SIG-M5 treated with dmso at 0.1 percent for 504 hours (cell line): ENCODE results near the gene SREBF2.

ENCODE experiments used
- DNase-seq: peaks from one replicate; lab custom pipeline; 2025; ENCODE audit not compliant: unreplicated experiment; lab: John Stamatoyannopoulos, UW

The SREBF2 gene

DNA sequence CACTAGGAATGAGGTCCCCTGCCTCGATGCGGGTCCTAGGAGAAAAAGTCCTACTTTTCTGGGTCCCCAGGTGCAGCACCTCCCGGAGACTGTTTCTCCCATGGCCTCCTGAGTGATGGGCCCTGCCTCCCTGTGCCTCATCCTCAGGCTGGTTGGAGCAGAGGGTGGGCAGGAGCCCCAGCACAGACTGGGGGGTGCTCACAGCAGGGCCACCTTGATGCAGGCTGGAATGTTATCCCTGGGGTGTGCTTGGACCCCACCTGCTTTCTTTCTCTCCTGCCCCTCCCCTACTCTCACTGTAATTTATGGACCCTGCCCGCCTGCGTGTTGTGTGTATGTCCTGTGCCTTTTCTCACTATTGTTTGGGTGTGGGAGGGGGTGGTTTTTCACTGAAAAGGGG, 73.9 kb downstream of the SREBF2 start:
- no peak for DNase-seq

- no peak for DNase-seq
Measured at GRCh38 chr22:41907436-41908401, 74.8 kb downstream of the SREBF2 start.

DNA sequence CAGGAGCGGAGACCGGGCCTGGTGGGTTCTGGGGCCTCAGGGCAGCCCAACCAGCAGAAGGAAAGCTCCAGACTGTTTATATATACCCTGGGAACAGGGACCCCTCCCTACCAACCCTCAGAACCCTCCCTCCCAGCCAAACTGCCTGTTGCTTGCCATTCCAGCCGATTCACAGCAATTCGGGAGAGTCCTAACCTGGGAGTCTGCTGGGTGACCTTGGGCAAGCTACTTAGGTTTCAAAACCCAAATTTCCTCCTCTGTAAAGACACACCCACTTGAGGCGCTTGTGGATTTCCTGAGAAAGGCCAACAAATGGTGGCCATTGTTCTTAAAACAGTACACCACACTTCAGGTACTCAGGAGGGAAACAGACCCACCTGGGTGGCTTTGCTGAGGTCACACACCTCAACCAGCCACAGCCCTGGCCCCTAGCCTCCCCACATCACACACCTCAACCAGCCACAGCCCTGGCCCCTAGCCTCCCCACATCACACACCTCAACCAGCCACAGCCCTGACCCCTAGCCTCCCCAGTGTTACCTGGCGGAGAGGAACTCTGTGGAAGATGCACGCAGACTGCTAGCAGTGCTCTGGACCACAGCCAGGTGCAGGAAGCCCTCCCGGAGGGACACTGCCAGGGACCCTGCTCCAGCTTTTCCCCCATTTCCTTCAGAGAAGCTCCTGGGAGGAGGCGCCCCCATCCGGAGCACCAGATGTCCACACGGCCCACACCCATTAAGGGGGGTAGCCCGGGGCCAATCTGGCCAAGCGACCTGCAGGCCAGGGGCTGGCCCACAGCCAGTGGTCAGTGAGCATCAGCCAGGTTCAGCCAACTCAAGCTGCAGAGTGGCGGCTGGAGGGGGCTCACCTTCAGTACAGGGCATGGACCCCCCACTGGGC, 75.8 kb downstream of the SREBF2 start:
- no peak for DNase-seq

DNA sequence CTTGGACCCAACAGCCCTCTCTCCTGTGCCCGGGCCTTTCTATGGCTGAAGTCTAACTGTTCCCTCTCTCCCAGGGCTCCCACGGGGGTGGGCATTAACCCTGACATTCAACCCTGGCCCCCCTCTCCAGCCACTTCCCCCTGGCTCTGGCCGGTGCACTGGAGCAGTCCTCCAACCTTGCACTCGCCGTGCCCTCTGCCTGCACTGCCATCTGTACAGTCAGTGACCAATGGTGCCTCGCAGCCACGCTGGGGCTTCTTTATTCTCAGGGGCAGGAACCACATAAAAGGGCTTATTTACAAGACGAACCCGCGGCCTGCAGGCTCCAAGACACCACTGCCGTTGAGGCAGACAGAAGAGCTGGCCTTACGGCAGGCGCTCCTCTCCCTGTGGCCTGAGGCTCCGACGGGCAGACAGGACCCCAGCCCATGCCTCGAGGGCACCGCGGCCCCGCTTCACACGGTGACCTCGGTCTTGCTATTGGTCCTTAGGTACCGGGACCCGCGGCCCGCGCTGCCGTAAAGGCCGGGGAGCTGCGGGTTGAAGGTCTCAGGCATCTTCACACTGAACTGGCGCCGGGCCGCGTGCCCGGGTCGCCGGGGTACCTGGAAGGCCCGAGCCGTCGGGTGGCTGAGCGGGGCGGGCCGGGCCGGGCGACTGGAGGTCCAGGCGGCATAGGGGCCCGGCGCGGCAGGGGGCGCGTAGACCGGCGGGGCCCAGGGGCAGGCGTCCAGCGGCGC, 76.6 kb downstream of the SREBF2 start:
- no peak for DNase-seq

- DNase-seq, result no peak
Measured at GRCh38 chr22:41910050-41911000, 77.4 kb downstream of the SREBF2 start.

DNA sequence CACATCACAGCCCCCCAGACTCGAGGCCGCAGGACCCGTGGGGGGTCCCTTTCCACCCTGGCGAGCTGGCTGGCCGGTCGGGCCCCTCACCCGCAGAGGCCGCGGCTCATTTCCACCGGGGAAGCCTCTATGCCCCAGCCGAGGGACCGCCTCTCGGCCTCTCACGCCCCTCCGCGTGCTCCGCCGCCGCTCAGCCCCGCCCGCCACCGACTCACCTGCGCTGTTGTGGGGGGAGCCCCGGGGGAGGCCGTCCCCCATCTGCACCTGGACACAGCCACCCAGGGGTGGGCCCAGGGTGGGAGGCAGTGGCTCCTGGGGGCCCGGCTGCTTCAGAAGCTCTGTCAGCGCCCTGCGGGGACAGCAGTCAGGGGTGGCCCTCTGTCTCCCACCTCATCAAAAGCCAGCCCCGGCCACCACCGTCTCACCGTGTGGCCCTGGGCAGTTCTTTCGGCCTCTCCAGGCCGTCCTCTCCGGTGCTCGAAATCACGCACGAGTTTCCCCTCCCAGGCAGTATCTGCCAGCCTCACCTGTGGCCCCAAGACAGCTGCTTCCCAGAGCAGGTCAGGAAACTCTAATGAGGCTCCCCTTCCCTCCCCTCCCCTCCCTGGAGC, 78.2 kb downstream of the SREBF2 start:
- DNase-seq, result no peak

GRCh38 chr22:41912338-41913039, 79.6 kb downstream of the SREBF2 start:
- no peak for DNase-seq

DNA sequence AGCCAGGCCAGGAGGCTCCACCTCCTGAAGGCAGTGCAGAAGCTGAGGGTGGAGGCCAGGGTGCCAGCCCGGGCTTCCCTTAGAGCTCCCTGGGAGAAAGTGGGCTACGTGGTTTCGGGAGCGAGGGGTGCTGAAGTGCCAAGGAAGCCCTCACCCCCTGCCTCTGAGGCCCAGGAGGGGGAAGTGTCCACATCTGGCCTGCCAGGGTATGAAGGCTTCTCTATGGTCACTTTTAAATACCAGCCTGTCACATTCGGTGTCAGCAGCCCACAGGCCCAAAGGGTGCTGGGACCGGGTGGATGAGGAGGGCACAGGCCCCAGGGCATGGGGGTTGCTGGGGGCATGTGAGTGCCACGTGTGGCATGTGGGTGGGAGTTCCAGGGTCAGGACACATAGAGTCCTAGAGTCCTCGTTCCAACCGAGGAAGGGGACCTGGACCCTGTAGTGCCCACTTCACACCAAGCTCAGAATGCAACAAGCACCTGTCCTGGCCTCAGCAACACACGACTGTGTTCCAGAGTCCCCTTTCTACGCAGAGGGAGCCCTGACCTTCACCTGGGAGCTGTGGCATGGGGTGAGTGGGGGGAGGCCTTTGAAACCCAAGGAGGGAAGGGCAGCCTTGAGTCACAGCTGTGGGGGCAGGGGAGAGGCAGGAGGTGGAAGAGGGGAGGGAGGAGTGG, 80.3 kb downstream of the SREBF2 start:
- DNase-seq, result no peak

DNA sequence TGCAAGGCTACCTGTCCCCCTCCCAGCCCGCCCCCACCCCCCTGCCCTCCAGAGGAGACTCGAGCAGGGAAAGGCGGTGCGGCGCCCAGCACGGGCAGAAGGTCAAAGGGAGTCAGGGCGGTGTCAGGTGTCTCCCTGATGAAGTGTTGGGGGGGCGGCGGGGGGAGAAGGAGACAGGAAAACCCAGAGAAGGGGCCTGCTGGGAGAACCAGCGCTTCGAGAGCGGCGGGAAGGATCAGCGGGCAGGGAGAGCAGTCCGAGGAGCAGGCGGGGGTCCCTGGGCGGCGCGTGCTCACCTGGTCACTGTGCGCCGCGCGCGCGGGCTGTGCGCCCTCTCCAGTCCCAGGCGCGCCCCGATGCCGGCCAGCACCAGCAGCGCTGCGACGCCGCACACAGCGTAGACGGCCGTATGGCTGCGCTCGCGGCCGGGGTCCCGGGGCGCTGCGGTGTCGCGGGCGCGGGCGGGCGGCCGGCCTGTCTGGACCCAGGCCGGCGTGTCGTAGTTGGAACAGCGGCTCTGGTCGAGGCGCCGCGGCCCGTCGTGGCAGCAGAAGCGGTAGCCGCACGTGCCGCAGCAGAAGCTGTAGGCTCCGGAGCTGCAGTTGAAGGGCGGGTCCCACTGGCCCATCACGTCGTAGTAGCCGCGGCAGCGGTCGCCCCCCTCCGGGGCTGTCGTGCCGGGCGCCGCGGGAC, 81.1 kb downstream of the SREBF2 start:
- no peak for DNase-seq

- DNase-seq, result no peak
Measured at GRCh38 chr22:41914611-41915034, 81.7 kb downstream of the SREBF2 start.

- no peak for DNase-seq
Measured at GRCh38 chr22:41915035-41915785, 82.3 kb downstream of the SREBF2 start, which contains the start of gene SHISA8. SHISA8 (minus strand) TSS chr22:41915074; CDS start chr22:41914667, 407 bp downstream.

DNA sequence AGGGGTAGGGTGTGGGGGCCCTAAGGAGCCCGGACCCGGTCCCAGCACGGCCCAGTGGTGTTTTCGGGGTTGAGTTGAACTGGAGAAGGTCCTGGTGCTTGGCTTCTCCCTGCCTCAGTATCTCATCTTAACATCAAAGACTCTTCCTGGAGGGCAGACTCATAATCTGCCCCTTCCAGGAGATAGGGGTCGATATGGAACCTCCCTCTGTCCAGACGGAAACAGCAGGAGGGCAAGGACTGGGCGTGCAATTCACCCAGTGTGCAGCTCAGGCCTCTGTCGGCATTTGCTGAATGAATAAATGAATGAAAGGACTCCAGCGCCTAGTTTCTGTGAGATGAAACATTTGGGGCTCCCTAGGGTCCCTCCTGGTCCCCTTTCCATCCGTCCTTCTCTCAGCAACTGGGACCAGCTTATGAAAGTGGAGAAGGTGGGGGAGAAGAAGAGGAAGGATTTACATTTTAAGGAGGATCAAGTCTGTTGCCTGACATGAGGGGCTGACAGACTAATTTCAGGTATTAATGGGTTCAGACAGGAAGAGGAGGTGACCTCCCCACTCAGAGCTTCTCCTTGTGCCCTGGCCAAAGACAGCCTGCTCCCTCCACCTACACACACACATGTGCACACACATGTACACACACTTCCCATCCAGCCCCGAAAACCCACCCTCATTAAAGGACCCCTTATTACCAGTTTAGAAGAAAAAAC, 83.0 kb downstream of the SREBF2 start:
- no peak for DNase-seq

- DNase-seq, result no peak
Measured at GRCh38 chr22:41916745-41917358, 83.9 kb downstream of the SREBF2 start.

DNA sequence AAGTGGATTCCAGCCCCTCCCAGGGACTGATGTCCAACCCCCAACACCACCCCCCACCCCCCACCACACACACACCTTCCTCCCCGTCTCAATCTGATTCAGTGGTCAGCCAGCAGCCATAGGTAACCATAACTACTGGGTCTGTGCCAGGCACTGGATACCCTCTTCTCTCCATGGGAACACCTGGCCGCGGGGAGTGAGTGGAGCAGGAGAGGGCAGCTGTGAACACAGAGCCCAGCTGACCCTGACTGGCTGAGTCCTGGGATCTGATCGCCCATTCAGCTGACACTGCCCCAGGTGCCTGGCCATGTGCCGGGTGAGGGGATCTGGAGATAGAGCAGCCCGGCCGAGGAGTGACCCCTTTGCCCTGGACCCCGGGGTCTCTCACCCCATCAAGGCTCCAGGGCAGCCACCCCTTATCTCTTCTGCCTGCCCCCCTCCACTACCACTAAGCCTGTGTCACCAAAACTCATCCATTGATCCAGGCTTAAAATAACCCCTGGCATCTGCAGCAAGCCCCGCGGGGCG, 84.5 kb downstream of the SREBF2 start:
- no peak for DNase-seq

GRCh38 chr22:41917903-41918791, 85.2 kb downstream of the SREBF2 start:
- peak; percentile 31 for DNase-seq
